Measurements from ENCODE around the gene CST2. TPM values are rescaled to one million over a fixed set of nuclear protein-coding genes. Genes with fewer than 3 reads are reported as not detected.
A peak's percentile ranks its signal among the peaks of the same experiment; 100 is the strongest.
"Not testable (repeated sequence)": the region's sequence is repeated elsewhere in the genome, so short reads cannot be mapped to it uniquely, and the experiment has no call there.

The CST2 gene
- total RNA-seq (not detected), total RNA-seq (0 reads per million in 2 donors)

- Mint-ChIP-seq H3K27me3 (peaks cover 54% of the 10 kb centered on the region), H3K27ac (no peak within 1 kb of the TSS), H3K36me3 (ENCODE audit: low read depth) (peaks cover 3% of the 10 kb centered on the region), H3K4me1 (peaks cover 3% of the 10 kb centered on the region), H3K4me3 (no peak within 1 kb of the TSS)
- no peak for DNase-seq
- no peaks in the 10 kb centered on the region for H3K9me3 ChIP-seq (ENCODE audit: control insufficient read depth, low read length, poor library complexity, severe bottlenecking)
- no peak for ATAC-seq
Observed at GRCh38 chr20:23826541-23827021, at the start of gene CST2. Gene CST2 (minus strand): TSS chr20:23826729. CDS start chr20:23826660, 69 bp downstream.

GRCh38 chr20:23875606-23876237, 49.2 kb upstream of the CST2 start:
- no peaks in the 10 kb centered on the region for H3K36me3 Mint-ChIP-seq (ENCODE audit: low read depth)
- H3K9me3 ChIP-seq (ENCODE audit: control insufficient read depth, low read length, poor library complexity, severe bottlenecking), result no peaks in the 10 kb centered on the region
- peaks cover 8% of the 10 kb centered on the region for H3K4me1 Mint-ChIP-seq

GRCh38 chr20:23874747-23875146, 48.2 kb upstream of the CST2 start:
- no peaks in the 10 kb centered on the region for H3K36me3 Mint-ChIP-seq (ENCODE audit: low read depth)
- DNase-seq (no peak), ATAC-seq (no peak)
- H3K27ac Mint-ChIP-seq, result no peak overlapping the region
- H3K9me3 ChIP-seq (ENCODE audit: control insufficient read depth, low read length, poor library complexity, severe bottlenecking), result no peaks in the 10 kb centered on the region
- peak overlapping the region; percentile 49 for H3K4me3 Mint-ChIP-seq
- H3K27me3 Mint-ChIP-seq, result peaks cover 30% of the 10 kb centered on the region
- peaks cover 8% of the 10 kb centered on the region for H3K4me1 Mint-ChIP-seq

More at GRCh38 chr20:23875606-23876237, 49.2 kb upstream of the CST2 start:
- peaks cover 26% of the 10 kb centered on the region for H3K27me3 Mint-ChIP-seq
- no peak overlapping the region for H3K4me3 Mint-ChIP-seq
- ATAC-seq (no peak), DNase-seq (no peak)
- H3K27ac Mint-ChIP-seq, result no peak overlapping the region

GRCh38 chr20:23873370-23874015, 47.0 kb upstream of the CST2 start:
- H3K27ac Mint-ChIP-seq, result peak overlapping the region; percentile 53
- no peak for DNase-seq
- H3K36me3 Mint-ChIP-seq (ENCODE audit: low read depth), result no peaks in the 10 kb centered on the region
- ATAC-seq, result peak; percentile 33
- H3K4me1 Mint-ChIP-seq, result peaks cover 8% of the 10 kb centered on the region
- H3K9me3 ChIP-seq (ENCODE audit: control insufficient read depth, low read length, poor library complexity, severe bottlenecking), result no peaks in the 10 kb centered on the region
- no peak overlapping the region for H3K4me3 Mint-ChIP-seq
- peaks cover 41% of the 10 kb centered on the region for H3K27me3 Mint-ChIP-seq

- Mint-ChIP-seq H3K4me3 (no peak overlapping the region), H3K4me1 (peaks cover 9% of the 10 kb centered on the region), H3K27ac (peak overlapping the region; percentile 53), H3K27me3 (peaks cover 45% of the 10 kb centered on the region), H3K36me3 (ENCODE audit: low read depth) (no peaks in the 10 kb centered on the region)
- no peak for ATAC-seq
- DNase-seq, result no peak
- H3K9me3 ChIP-seq (ENCODE audit: control insufficient read depth, low read length, poor library complexity, severe bottlenecking), result no peaks in the 10 kb centered on the region
Observed at GRCh38 chr20:23872065-23872464, 45.5 kb upstream of the CST2 start.

- Mint-ChIP-seq H3K27ac (no peak overlapping the region), H3K4me3 (no peak overlapping the region), H3K4me1 (peaks cover 9% of the 10 kb centered on the region), H3K36me3 (ENCODE audit: low read depth) (no peaks in the 10 kb centered on the region), H3K27me3 (peaks cover 43% of the 10 kb centered on the region)
- ATAC-seq (no peak), DNase-seq (no peak)
- H3K9me3 ChIP-seq (ENCODE audit: control insufficient read depth, low read length, poor library complexity, severe bottlenecking), result no peaks in the 10 kb centered on the region
Observed at GRCh38 chr20:23870461-23870860, 43.9 kb upstream of the CST2 start.

GRCh38 chr20:23869520-23869919, 43.0 kb upstream of the CST2 start:
- H3K27me3 Mint-ChIP-seq, result peaks cover 39% of the 10 kb centered on the region
- ATAC-seq, result no peak
- H3K4me1 Mint-ChIP-seq, result peaks cover 9% of the 10 kb centered on the region
- H3K27ac Mint-ChIP-seq, result no peak overlapping the region
- no peak for DNase-seq
- no peaks in the 10 kb centered on the region for H3K36me3 Mint-ChIP-seq (ENCODE audit: low read depth)
- no peak overlapping the region for H3K4me3 Mint-ChIP-seq
- no peaks in the 10 kb centered on the region for H3K9me3 ChIP-seq (ENCODE audit: control insufficient read depth, low read length, poor library complexity, severe bottlenecking)

- Mint-ChIP-seq H3K36me3 (ENCODE audit: low read depth) (no peaks in the 10 kb centered on the region), H3K27ac (no peak overlapping the region), H3K4me3 (no peak overlapping the region), H3K27me3 (peaks cover 39% of the 10 kb centered on the region), H3K4me1 (peaks cover 4% of the 10 kb centered on the region)
- no peaks in the 10 kb centered on the region for H3K9me3 ChIP-seq (ENCODE audit: control insufficient read depth, low read length, poor library complexity, severe bottlenecking)
- ATAC-seq (no peak), DNase-seq (no peak)
Observed at GRCh38 chr20:23868321-23868720, 41.8 kb upstream of the CST2 start.

- ATAC-seq, result no peak
- no peak overlapping the region for H3K27ac Mint-ChIP-seq
- H3K36me3 Mint-ChIP-seq (ENCODE audit: low read depth), result no peaks in the 10 kb centered on the region
Observed at GRCh38 chr20:23867152-23867776, 40.7 kb upstream of the CST2 start.

GRCh38 chr20:23860771-23861170, 34.2 kb upstream of the CST2 start:
- not testable (repeated sequence) for H3K27ac Mint-ChIP-seq, H3K4me1 Mint-ChIP-seq
- H3K27me3 Mint-ChIP-seq, result peaks cover 11% of the 10 kb centered on the region

More at GRCh38 chr20:23867152-23867776, 40.7 kb upstream of the CST2 start:
- Mint-ChIP-seq H3K4me1 (peaks cover 2% of the 10 kb centered on the region), H3K27me3 (peaks cover 34% of the 10 kb centered on the region), H3K4me3 (no peak overlapping the region)
- DNase-seq, result no peak
- H3K9me3 ChIP-seq (ENCODE audit: control insufficient read depth, low read length, poor library complexity, severe bottlenecking), result no peaks in the 10 kb centered on the region

GRCh38 chr20:23857962-23858595, 31.6 kb upstream of the CST2 start:
- H3K36me3 Mint-ChIP-seq (ENCODE audit: low read depth), result no peaks in the 10 kb centered on the region
- no peak for ATAC-seq
- no peak overlapping the region for H3K4me3 Mint-ChIP-seq

More at GRCh38 chr20:23860771-23861170, 34.2 kb upstream of the CST2 start:
- DNase-seq; H3K36me3 Mint-ChIP-seq (ENCODE audit: low read depth); ATAC-seq; H3K9me3 ChIP-seq (ENCODE audit: control insufficient read depth, low read length, poor library complexity, severe bottlenecking); H3K4me3 Mint-ChIP-seq: not testable (repeated sequence)

GRCh38 chr20:23856736-23857135, 30.2 kb upstream of the CST2 start:
- no peak for ATAC-seq
- no peaks in the 10 kb centered on the region for H3K4me1 Mint-ChIP-seq
- H3K27me3 Mint-ChIP-seq, result peaks cover 22% of the 10 kb centered on the region
- no peak overlapping the region for H3K4me3 Mint-ChIP-seq
- H3K36me3 Mint-ChIP-seq (ENCODE audit: low read depth), result no peaks in the 10 kb centered on the region
- no peak overlapping the region for H3K27ac Mint-ChIP-seq
- no peaks in the 10 kb centered on the region for H3K9me3 ChIP-seq (ENCODE audit: control insufficient read depth, low read length, poor library complexity, severe bottlenecking)
- DNase-seq, result no peak

More at GRCh38 chr20:23857962-23858595, 31.6 kb upstream of the CST2 start:
- no peak for DNase-seq
- Mint-ChIP-seq H3K27ac (no peak overlapping the region), H3K4me1 (peaks cover 2% of the 10 kb centered on the region), H3K27me3 (peaks cover 17% of the 10 kb centered on the region)
- no peaks in the 10 kb centered on the region for H3K9me3 ChIP-seq (ENCODE audit: control insufficient read depth, low read length, poor library complexity, severe bottlenecking)

- H3K27ac Mint-ChIP-seq, result no peak overlapping the region
- H3K36me3 Mint-ChIP-seq (ENCODE audit: low read depth), result no peaks in the 10 kb centered on the region
- H3K9me3 ChIP-seq (ENCODE audit: control insufficient read depth, low read length, poor library complexity, severe bottlenecking), result no peaks in the 10 kb centered on the region
- no peak for DNase-seq
- peaks cover 22% of the 10 kb centered on the region for H3K27me3 Mint-ChIP-seq
- ATAC-seq, result no peak
- H3K4me1 Mint-ChIP-seq, result no peaks in the 10 kb centered on the region
- no peak overlapping the region for H3K4me3 Mint-ChIP-seq
Observed at GRCh38 chr20:23856226-23856625, 29.7 kb upstream of the CST2 start.

Measured in T-helper 17 cell (primary cell).